Raji (cell line): ENCODE data around the gene NR3C1.

ENCODE experiments used
- POLR2A ChIP-seq: IDR thresholded peaks from 2 replicates; pipeline ENCODE4 v1.6.1; 2011; ENCODE audit warnings: low read depth, low read length, control low read depth; ENCODE audit not compliant: insufficient read depth

NR3C1 gene

DNA sequence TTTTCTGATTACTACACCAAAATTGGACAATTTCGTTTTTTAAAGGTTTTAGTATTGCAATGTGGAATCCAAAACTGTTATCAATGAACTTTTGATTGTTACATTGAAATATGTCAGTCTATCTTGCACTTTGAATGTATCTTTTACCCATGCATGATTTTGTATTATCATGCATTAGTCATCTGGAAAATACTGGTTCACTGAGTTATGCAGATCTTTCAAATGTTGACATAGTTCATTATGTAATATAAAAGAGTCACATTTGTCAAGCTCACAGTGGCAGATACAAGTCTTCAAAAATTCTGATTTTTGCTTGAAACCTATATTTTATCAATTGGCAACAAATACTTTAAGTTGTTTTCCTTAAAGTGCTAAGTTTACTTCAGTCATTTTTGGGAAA, 85.2 kb downstream of the NR3C1 start:
- TF ChIP-seq POLR2A: no peak

DNA sequence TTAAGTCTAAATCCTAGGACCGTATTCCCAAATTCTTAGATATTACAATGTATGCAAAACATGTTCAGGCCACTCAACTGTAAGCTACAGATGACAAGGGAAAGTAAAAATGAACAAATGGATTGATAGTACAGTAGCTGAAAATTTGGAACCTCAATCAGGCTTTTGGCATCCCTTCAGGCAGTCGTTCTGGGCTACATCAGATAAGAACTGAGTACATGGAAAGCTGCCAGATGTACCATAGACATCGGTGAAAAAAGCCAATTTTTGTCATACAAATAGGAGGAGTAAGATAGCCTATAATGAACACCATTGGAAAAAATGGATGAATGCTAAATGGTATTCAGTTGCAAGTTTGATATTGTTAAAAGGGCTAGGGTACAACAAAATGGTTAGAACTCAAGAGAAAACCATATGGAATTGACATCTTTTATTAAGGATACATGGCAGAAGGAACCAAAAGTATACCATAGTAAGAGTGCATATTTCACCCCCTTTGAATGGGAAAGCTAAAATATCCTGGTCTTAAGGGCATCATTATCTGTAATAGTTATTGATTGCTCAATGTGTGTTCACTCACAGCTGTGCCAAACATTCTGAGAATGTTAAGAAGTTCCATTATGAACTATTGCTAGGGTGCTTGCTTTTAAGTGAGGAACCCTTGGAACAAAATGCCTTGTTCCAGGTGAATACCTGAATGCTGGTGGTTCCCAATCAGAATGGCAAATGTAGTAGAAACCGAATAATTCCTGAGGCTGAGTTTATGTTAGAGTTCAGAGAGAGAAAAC, 86.4 kb downstream of the NR3C1 start:
- no peak for TF ChIP-seq POLR2A

DNA sequence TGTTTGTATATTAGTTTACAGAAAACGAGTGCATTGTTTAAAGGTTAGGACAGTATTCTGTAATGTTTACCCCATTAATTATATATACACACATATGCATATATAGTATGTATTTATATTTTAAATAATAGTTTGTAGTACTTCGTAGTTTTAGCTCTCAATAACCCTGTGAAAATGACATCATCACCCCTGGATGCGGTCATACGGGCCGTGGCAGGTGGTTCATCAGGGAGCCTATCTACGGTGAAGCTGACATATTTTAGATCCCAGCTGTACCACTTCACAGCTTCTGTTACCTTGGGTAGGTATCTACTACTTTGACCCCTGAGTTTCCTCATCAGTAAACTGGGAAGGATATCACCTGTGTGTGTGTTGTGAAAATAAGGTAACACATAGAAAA, 87.1 kb downstream of the NR3C1 start:
- TF ChIP-seq POLR2A: no peak

DNA sequence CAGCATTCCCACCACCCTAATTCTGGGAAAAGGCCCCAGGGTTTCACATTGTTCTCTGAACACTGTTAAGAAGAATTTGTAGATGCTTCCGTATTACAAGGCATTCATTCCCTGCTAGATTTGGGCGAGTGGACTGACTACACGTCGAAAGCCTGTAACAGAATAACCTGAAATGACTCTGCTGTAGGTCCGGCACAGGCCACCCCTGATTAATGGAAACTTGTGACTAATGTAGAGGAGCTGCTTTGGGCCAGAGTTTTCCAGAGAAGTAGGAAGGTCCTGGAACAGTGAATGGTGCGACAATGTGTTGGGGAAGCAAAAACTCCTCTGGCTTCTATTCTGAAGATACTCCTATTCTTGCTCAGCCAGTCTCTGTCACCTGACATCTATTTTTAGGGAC, 87.6 kb downstream of the NR3C1 start:
- TF ChIP-seq POLR2A: no peak

DNA sequence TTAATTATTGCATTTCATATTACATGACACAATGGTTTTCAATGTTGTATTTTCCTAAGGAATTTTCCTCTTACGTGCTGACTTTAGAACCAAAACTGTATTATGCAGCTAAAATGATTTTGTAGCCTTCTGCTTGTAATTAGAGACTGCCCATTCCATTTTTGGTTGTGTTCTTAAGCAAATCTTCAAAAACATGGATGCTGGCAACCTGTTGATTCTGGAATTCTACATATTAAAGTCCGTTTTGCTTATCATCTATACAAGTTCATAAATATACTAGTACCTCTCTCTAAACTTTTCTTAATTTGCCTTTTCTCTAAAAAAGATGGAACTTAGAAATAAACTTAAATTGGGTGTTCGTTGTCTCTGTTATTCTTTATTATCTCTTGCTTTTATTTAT, 88.3 kb downstream of the NR3C1 start:
- no peak for TF ChIP-seq POLR2A

DNA sequence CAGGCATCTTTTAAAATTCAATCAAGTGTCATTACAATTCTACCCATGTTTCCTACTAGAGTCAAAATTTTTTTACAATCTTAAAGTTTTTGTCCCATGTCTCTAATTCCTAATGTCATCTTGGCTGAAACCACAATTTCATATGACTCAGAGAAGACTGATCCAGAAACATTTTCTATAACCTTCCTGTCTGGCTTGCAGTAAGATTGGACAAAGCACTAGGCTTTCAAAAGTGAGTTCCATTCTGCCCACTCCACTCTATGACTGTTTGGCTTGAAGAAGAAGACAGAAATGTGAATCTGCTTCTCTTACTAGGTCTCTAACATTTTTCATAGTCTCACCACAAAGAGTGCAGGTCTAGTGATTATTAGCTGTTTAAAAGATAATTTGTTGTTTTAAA, 88.8 kb downstream of the NR3C1 start:
- no peak for TF ChIP-seq POLR2A

DNA sequence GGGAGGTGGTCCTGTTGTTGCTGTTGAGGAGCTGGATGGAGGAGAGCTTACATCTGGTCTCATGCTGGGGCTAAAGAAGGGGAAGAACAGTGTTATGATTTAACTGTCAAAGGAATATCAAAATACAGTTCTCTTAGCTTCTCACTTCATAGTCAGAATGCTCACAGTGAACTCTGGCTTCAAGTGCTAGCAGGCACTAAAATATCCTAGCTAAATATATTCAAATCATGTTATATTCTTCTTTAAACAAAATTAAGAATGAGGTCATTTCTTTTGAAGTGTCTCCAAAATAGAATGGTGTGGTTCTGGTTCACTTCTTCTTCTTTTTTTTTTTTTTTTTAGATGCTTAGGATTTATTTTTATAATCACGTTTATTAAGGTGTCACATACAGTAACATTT, 89.4 kb downstream of the NR3C1 start:
- TF ChIP-seq POLR2A: no peak

DNA sequence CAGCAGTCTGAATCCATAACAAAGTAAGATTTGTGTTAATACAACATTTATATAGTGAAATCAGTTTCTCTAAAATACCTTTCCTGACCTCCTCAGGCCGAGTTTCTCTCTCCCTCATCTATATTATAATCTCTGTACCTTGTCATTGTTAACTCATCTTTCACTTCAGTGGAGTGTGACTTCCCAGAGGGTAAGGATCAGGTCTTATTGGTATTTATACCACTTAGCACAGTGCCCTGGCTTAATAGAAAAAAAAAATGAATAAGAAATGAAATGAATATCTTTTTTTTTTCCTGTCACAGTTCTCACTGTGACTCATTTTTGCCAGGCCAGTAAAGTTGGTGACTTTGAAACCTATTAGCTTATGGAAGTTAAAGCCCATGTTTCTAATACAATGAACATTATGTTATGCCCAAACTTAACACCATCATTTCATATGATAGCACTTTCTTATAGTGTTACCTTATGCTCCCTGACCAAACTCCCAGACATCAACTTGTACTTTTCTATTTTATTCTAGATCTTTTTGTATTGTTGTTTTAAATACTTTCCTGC, 90.1 kb downstream of the NR3C1 start:
- no peak for TF ChIP-seq POLR2A

DNA sequence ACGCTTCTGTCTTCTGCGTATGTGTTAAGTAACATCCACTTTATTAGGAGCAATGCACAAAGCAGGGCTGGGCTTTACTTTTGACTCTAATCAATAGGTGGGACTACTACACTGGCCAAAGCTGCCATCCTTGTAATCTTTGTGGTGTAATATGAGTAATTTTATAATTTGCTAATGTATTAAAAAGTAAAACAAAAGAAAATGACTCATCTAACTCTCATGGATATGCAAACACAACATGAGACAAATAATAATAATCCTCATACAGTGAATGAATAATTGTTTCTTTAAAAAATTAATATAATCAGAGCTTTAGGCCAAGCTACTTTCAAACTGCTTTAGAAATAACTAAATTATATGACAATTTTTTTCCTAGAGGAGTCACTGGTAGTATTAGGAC, 90.7 kb downstream of the NR3C1 start:
- no peak for TF ChIP-seq POLR2A

DNA sequence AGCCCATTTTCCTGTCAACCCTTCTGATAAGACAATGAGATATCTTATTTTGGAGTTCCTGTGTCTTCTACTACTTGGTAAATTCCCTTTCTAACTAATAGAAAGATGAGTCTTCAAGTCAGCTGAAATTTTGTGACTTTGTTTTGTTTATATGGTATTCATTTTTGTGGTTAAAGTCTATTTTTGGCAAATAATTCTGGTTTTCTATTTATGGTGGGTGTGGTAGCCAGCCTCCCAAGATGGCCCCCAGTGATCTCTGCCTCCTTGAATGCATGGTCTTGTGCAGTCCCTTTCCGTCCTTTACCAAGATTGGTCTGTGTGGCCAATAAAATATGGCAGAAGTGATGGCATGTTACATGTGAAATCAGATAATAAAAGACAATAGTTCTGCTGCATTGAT, 91.5 kb downstream of the NR3C1 start:
- TF ChIP-seq POLR2A: no peak

DNA sequence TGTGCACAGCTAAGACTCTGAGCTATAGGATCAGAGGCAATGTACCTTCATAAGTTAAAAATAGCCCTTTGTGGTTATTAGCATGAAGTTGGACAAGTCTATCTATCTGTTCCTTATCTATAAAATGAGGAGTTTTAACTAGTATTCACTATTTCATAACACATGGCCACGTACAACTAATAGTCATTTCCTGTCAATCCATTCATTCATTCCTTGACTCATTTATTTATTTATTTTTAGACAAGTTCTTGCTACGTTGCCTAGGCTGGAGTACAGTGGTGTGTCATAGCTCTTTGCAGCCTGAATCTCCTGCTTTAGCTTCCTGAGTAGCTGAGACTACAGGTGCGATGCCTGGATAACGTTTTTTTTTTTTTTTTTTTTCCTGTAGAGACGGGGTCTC, 92.1 kb downstream of the NR3C1 start:
- TF ChIP-seq POLR2A: no peak

DNA sequence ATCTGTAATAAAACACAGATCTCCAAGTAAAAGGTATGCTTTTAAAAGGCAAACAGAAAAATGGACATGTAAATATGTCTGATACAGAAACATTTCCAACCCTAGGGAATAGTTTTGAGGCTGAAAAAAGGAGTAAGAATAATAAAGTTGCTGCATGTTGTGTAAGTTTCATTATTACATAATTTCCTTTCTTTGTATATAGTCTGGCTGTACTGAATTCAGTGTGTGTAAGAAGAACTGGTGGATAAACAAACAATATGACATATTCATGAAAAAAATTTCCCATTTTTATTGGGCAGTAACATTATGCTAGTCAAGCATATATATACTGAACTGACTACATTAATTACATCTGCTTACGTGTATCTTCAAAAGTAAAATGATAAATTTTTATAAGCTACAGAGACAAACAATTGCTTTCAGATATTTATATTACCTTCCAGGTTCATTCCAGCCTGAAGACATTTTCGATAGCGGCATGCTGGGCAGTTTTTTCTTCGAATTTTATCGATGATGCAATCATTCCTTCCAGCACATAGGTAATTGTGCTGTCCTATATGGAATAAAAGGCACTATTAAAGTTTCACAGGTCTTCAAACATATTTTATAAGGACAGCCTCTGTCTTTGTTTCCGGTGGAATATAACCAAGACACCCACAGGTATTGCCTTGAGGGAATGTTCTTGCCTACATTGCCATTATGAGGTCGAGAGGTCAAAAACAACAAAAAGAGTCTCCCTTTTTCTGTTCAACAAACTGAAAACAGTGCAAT, 93.6 kb downstream of the NR3C1 start:
- TF ChIP-seq POLR2A: no peak

DNA sequence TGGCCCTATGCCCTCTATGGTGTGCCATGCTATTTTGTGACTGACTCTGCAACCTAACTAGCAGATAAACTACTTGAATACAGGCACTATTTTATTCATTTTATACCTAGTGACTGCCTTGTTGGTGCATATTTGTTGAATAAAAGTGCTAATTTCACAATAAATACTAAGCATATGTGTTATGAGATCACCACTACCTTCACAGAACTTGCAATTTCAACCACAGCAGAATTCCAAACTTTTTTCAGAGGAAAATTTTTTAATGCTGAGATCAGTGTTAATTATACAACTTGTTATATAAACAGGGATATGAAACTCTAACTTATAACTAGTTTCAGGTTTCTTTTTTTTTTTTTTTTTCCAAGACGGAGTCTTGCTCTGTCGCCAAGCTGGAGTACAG, 94.8 kb downstream of the NR3C1 start:
- TF ChIP-seq POLR2A: no peak

DNA sequence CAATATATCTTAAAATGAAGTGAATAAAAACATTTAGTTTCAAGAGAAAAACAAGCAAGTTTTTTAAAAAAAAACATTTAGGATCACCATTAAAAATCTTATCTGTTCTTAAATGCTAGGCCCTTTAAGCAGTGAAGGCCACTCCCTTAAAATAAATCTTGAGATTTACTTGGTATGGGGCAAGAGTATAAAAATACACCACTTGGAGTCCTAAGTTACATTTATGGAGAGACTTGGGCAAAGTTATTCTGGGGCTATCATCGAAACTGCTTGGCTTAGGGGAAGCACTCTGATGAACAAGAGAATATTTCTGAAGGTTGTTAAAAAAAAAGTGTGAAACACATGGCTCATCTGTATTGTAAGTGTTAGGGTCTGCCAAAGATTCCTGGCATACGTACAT, 97.4 kb downstream of the NR3C1 start:
- TF ChIP-seq POLR2A: no peak

DNA sequence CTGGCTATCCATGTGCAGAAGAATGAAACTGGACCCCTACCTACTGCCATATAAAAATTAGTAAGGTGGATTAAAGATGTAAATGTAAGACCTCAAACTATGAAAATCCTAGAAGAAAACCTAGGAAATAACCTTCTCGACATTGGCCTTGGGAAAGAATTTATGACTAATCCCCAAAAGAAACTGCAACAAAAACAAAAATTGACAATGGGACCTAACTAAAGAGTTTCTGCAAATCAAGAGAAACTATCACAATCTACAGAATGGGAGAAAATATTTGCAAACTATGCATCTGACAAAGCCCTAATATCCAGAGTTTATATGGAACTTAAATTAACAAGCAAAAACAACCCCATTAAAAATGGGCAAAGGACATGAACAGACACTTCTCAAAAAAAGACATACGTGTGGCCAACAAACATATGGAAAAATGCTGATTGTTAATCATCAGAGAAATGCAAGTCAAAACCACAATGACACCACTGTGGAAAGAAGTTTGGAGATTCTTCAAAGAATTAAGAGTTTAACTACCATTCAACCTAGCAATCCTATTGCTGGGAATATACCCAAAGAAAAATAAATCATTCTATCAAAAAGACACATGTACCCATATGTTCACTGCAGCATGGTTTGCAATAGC, 98.5 kb downstream of the NR3C1 start:
- no peak for TF ChIP-seq POLR2A
